Tibial nerve (tissue), 4 donors: ENCODE results near the gene GJA4.

Experiments used
- CTCF ChIP-seq, 5 experiments: fragments of 200-600 bp in 3 of 5; fragments of 450-650 bp in 2 of 5; sonication (generic) in 3 of 5; IDR thresholded peaks; one replicate each; pipeline ENCODE4 v1.5.1; 2016 to 2019; ENCODE audit warnings: antibody characterized with exemption in 5 of 5, mild to moderate bottlenecking in 3 of 5, moderate library complexity in 2 of 5
- EP300 ChIP-seq, 2 donors: sonication (generic); formaldehyde crosslinking; IDR thresholded peaks; one replicate each; pipeline ENCODE4 v1.6.1; 2017; ENCODE audit warnings: antibody characterized with exemption in 2 of 2, mild to moderate bottlenecking in 1 of 2
- POLR2A ChIP-seq, 2 donors: fragments of 450-650 bp; IDR thresholded peaks; one replicate each; pipeline ENCODE4 v1.6.1; 2017; ENCODE audit warnings: antibody characterized with exemption in 2 of 2, mild to moderate bottlenecking in 2 of 2, moderate library complexity in 2 of 2

- TF ChIP-seq CTCF (IDR thresholded peaks at IDR 0.05) (no peak), POLR2A (IDR thresholded peaks at IDR 0.05) (no peak), EP300 (IDR thresholded peaks at IDR 0.05) (no peak)
Observed at GRCh38 chr1:34746785-34747637, 45.8 kb upstream of the GJA4 start.
